Panc1 (cell line): Measurements from ENCODE around the gene MYLK2. TPM values are rescaled to one million over a fixed set of nuclear protein-coding genes. Genes with fewer than 3 reads are reported as not detected.

Experiments used
- ATAC-seq: fragments of 200-7000 bp; cut with Tn5 transposase; 2 replicates; pipeline ENCODE4 v1.9.1; 2020; ENCODE audit warnings: mild to moderate bottlenecking, moderate library complexity
- BruUV-seq: library from RNA; stranded (reverse); fragments of 400-500 nt; replicated peaks from 2 replicates; lab custom pipeline; 2021; lab: Mats Ljungman, UMichigan
- CTCF ChIA-PET: fragments of 300-600 bp; sonication (Branson Sonifier 250); formaldehyde crosslinking; loops from one replicate; lab custom pipeline; 2022; ENCODE audit warnings: antibody characterized with exemption; lab: Charles Lee
- POLR2A ChIA-PET: fragments of 300-600 bp; sonication (Branson Sonifier 250); formaldehyde crosslinking; loops from one replicate; lab custom pipeline; 2022; ENCODE audit warnings: antibody characterized with exemption; lab: Charles Lee
- DNase-seq: peaks from one replicate; pipeline ENCODE4 v3.0.0-alpha.2; 2010; ENCODE audit warnings: low read depth, low spot score
- H3K27ac ChIP-seq: 2 replicates; pipeline ENCODE4 v1.5.1; 2011; ENCODE audit warnings: mild to moderate bottlenecking, low read length, inconsistent platforms
- H3K27me3 ChIP-seq: fragments of 200-500 bp; sonication (Bioruptor generic); 2 replicates; pipeline ENCODE4 v1.6.0; 2014; ENCODE audit warnings: low read length, inconsistent platforms; ENCODE audit not compliant: control insufficient read depth, insufficient read depth
- H3K36me3 ChIP-seq: fragments of 200-500 bp; sonication (Bioruptor generic); 2 replicates; pipeline ENCODE4 v1.5.1; 2014; ENCODE audit warnings: inconsistent platforms, mild to moderate bottlenecking, low read length, moderate library complexity; ENCODE audit not compliant: control insufficient read depth, insufficient read depth
- H3K4me1 ChIP-seq: 2 replicates; pipeline ENCODE4 v1.5.1; 2011; ENCODE audit warnings: inconsistent platforms, mild to moderate bottlenecking, low read length, moderate library complexity; ENCODE audit not compliant: control insufficient read depth, insufficient read depth
- H3K4me3 ChIP-seq, 2 experiments: 2 replicates each; pipeline ENCODE4 v1.5.1; 2011 to 2012; ENCODE audit warnings: low read depth in 2 of 2, low read length in 2 of 2, mild to moderate bottlenecking in 2 of 2, inconsistent platforms in 1 of 2, moderate library complexity in 1 of 2
- H3K9me3 ChIP-seq: fragments of 200-500 bp; sonication (Bioruptor generic); 2 replicates; pipeline ENCODE4 v1.5.1; 2014; ENCODE audit warnings: low read depth, mild to moderate bottlenecking, inconsistent platforms, low read length, moderate library complexity; ENCODE audit not compliant: control insufficient read depth, insufficient read depth
- POLR2AphosphoS5 ChIP-seq: IDR thresholded peaks from 2 replicates; pipeline ENCODE4 v1.6.1; 2012; ENCODE audit warnings: mild to moderate bottlenecking, low read depth, low read length, moderate library complexity
- SIN3A ChIP-seq: IDR thresholded peaks from 2 replicates; pipeline ENCODE4 v1.6.1; 2012; ENCODE audit warnings: low read depth, mild to moderate bottlenecking, low read length, moderate library complexity, borderline replicate concordance; ENCODE audit not compliant: insufficient read depth
- TCF7L2 ChIP-seq: IDR thresholded peaks from 2 replicates; pipeline ENCODE4 v1.6.1; 2011; ENCODE audit warnings: mild to moderate bottlenecking, low read depth, low read length, inconsistent platforms
- in situ Hi-C: cut with HindIII; loops from 2 replicates; pipeline ENCODE4 v1.10.0; 2016; ENCODE audit warnings: low sequenced_read_pairs, low pct_unique_long_range_greater_than_20kb
- intact Hi-C: fragments of 100-400 bp; cut with micrococcal nuclease; formaldehyde crosslinking; loops from one replicate; pipeline ENCODE4 v1.10.0; 2022; ENCODE audit not compliant: unreplicated experiment
- total RNA-seq: library from RNA; stranded (reverse); gene quantifications from one replicate; pipeline ENCODE4 v1.2.1, GENCODE V29; 2021; ENCODE audit not compliant: unreplicated experiment
- TF ChIP-seq, protein P1 (sequence below), 2 experiments: IDR thresholded peaks; 2 replicates each; pipeline ENCODE4 v1.6.1; 2011 to 2012; ENCODE audit warnings: low read depth in 2 of 2, control low read depth in 1 of 2, low read length in 1 of 2, mild to moderate bottlenecking in 1 of 2, moderate library complexity in 1 of 2; ENCODE audit not compliant: insufficient read depth in 1 of 2
- TF ChIP-seq, protein P2 (sequence below): fragments of 450-650 bp; IDR thresholded peaks from 2 replicates; pipeline ENCODE4 v1.5.1; 2017; ENCODE audit warnings: mild to moderate bottlenecking

MYLK2 gene
- total RNA-seq, 1 experiment from 2014 or later = 0.87 TPM

DNA sequence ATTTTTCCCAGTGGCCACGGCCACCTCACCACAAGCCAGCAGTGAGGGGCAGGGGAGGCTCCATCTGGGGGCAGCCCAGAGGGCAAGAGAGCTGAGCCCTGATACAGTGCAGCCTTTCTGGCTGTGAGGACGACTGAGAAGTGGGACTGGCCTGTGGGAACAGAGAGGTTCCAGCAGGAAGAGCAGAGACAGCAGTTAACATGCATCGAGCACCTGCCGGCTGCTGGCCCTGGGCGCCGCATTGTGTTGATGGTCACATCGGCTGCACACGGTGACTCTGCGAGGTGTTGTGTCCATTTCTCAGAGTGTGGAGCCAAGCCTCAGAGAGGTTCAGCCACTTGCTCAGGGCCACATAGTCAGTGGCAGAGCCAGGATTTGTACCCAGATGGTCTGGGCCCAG lies 16.4 kb downstream of the MYLK2 start:
- H3K9me3 ChIP-seq = no peaks in the 10 kb centered on the region
- no peak for DNase-seq
- peak; percentile 39 for ATAC-seq
- intact Hi-C loops (no loop called here), in situ Hi-C loops (no loop called here)
- no peak for TF ChIP-seq TCF7L2
- TF ChIP-seq, protein P1, sequence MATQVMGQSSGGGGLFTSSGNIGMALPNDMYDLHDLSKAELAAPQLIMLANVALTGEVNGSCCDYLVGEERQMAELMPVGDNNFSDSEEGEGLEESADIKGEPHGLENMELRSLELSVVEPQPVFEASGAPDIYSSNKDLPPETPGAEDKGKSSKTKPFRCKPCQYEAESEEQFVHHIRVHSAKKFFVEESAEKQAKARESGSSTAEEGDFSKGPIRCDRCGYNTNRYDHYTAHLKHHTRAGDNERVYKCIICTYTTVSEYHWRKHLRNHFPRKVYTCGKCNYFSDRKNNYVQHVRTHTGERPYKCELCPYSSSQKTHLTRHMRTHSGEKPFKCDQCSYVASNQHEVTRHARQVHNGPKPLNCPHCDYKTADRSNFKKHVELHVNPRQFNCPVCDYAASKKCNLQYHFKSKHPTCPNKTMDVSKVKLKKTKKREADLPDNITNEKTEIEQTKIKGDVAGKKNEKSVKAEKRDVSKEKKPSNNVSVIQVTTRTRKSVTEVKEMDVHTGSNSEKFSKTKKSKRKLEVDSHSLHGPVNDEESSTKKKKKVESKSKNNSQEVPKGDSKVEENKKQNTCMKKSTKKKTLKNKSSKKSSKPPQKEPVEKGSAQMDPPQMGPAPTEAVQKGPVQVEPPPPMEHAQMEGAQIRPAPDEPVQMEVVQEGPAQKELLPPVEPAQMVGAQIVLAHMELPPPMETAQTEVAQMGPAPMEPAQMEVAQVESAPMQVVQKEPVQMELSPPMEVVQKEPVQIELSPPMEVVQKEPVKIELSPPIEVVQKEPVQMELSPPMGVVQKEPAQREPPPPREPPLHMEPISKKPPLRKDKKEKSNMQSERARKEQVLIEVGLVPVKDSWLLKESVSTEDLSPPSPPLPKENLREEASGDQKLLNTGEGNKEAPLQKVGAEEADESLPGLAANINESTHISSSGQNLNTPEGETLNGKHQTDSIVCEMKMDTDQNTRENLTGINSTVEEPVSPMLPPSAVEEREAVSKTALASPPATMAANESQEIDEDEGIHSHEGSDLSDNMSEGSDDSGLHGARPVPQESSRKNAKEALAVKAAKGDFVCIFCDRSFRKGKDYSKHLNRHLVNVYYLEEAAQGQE (IDR thresholded peaks at IDR 0.05; ENCODE audit: insufficient read depth in 1 of 2, low read depth in 2 of 2, low read length in 1 of 2) = no peak
- TF ChIP-seq SIN3A = no peak
- TF ChIP-seq, protein P2, sequence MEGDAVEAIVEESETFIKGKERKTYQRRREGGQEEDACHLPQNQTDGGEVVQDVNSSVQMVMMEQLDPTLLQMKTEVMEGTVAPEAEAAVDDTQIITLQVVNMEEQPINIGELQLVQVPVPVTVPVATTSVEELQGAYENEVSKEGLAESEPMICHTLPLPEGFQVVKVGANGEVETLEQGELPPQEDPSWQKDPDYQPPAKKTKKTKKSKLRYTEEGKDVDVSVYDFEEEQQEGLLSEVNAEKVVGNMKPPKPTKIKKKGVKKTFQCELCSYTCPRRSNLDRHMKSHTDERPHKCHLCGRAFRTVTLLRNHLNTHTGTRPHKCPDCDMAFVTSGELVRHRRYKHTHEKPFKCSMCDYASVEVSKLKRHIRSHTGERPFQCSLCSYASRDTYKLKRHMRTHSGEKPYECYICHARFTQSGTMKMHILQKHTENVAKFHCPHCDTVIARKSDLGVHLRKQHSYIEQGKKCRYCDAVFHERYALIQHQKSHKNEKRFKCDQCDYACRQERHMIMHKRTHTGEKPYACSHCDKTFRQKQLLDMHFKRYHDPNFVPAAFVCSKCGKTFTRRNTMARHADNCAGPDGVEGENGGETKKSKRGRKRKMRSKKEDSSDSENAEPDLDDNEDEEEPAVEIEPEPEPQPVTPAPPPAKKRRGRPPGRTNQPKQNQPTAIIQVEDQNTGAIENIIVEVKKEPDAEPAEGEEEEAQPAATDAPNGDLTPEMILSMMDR = no peak
- no peak for TF ChIP-seq POLR2AphosphoS5
- peak overlapping the region; percentile 86 for H3K27ac ChIP-seq
- H3K4me1 ChIP-seq = peaks cover 66% of the 10 kb centered on the region
- ChIA-PET CTCF (interaction anchor here (3.1 to 4.2 kb wide), 2 partner anchors 11 to 16 kb away, joined by 18 to 21 read pairs; no protein-coding TSS in a partner anchor), POLR2A (interaction anchor here (0.7 kb wide), 1 partner anchor 188 kb away, joined by 3 read pairs; no protein-coding TSS in a partner anchor)
- no TSS peak for BruUV-seq
- H3K36me3 ChIP-seq = no peaks in the 10 kb centered on the region
- H3K4me3 ChIP-seq = no peak overlapping the region
- no peaks in the 10 kb centered on the region for H3K27me3 ChIP-seq

GRCh38 chr20:31835977-31836852 lies 17.1 kb downstream of the MYLK2 start:
- intact Hi-C loops = no loop called here
- in situ Hi-C loops = no loop called here
- H3K27ac ChIP-seq = peak overlapping the region; percentile 86

More at GRCh38 chr20:31835977-31836852, 17.1 kb downstream of the MYLK2 start:
- Histone ChIP-seq H3K27me3 (no peaks in the 10 kb centered on the region), H3K36me3 (no peaks in the 10 kb centered on the region), H3K4me1 (peaks cover 72% of the 10 kb centered on the region), H3K9me3 (no peaks in the 10 kb centered on the region), H3K4me3 (no peak overlapping the region; a peak in 1 of 4 replicates)
- POLR2A ChIA-PET = interaction anchor here (0.6 to 0.7 kb wide), 2 partner anchors 188 to 266 kb away, joined by 3 to 4 read pairs; no protein-coding TSS in a partner anchor
- no TSS peak for BruUV-seq
- ATAC-seq = peak; percentile 81
- CTCF ChIA-PET = interaction anchor here (1.0 to 4.2 kb wide), 6 partner anchors 10 to 195 kb away, joined by 3 to 21 read pairs (median 7); no protein-coding TSS in a partner anchor
- TF ChIP-seq, protein P2 = no peak
- TF ChIP-seq SIN3A = no peak
- TF ChIP-seq TCF7L2 = no peak
- TF ChIP-seq POLR2AphosphoS5 = peak; percentile 83; the same call in 1 of the 2 replicates
- TF ChIP-seq, protein P1 (IDR thresholded peaks at IDR 0.05; ENCODE audit: insufficient read depth in 1 of 2, low read depth in 2 of 2, low read length in 1 of 2) = no peak
- DNase-seq = no peak
